ENCODE results near the gene TMEM41B. TPM values are rescaled to one million over a fixed set of nuclear protein-coding genes. Genes with fewer than 3 reads are reported as not detected.
"Not testable (repeated sequence)": the region's sequence is repeated elsewhere in the genome, so short reads cannot be mapped to it uniquely, and the experiment has no call there.

Gene TMEM41B
- total RNA-seq, 1 donor: 34.2 TPM

DNA sequence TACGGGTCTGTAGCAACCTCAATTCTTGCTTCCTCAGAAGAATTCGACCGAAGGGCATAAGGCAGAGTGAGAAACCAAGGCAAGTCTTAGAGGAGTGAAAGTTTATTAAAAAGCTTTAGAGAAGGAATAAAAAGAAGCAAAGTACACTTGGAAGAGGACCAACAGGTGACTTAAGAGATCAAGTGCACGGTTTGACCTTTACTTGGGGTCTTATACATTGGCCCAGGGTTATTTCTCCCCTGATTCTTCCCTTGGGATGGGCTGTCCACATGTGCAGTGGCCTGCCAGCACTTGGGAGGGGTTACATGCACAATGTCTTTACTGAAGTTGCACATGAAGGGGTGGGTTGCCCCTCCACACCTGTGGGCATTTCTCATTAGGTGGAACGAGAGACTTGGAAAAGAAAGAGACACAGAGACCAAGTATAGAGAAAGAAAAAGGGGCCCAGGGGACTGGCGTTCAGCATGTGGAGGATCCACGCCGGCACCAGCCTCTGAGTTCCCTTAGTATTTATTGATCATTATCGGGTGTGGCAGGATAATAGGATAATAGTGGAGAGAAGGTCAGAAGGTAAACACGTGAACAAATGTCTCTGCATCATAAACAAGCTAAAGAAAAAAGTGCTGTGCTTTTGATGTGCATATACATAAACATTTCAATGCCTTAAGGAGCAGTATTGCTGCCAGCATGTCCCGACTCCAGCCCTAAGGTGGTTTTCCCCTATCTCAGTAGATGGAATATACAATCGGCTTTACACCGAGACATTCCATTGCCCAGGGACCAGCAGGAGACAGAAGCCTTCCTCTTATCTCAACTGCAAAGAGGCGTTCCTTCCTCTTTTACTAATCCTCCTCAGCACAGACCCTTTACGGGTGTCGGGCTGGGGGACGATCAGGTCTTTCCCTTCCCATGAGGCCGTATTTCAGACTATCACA is 4.3 kb upstream of the TMEM41B start:
- not testable (repeated sequence) for H3K27me3 ChIP-seq (ENCODE audit: insufficient read depth, low read length); H3K9me3 ChIP-seq (ENCODE audit: low read depth, low read length); H3K4me3 ChIP-seq (ENCODE audit: low read length)
- H3K4me1 ChIP-seq (ENCODE audit: insufficient read depth, low read length): peaks cover 23% of the 10 kb centered on the region

DNA sequence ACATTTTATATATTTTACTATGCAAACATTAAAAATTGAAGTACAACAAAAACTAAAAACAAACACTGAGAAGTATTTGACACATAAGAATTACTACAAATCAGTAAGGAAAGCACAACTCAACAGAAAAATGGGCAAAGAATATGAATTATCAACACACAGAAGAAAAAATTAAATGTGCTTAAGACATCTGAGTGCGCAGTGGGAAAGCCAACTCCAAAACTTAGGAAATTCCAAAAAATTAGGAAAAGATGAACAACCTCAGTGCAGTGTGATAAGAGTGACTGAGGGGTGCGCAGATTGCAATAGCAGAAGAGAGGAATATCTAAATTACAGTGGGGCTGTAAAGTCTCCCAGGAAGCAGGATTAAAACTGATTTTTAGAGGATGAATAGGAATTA is 1.9 kb upstream of the TMEM41B start:
- Histone ChIP-seq H3K9me3 (ENCODE audit: low read depth, low read length) (no peaks in the 10 kb centered on the region), H3K27me3 (ENCODE audit: insufficient read depth, low read length) (no peaks in the 10 kb centered on the region), H3K4me3 (ENCODE audit: low read length) (no peak overlapping the region), H3K4me1 (ENCODE audit: insufficient read depth, low read length) (peaks cover 35% of the 10 kb centered on the region)

DNA sequence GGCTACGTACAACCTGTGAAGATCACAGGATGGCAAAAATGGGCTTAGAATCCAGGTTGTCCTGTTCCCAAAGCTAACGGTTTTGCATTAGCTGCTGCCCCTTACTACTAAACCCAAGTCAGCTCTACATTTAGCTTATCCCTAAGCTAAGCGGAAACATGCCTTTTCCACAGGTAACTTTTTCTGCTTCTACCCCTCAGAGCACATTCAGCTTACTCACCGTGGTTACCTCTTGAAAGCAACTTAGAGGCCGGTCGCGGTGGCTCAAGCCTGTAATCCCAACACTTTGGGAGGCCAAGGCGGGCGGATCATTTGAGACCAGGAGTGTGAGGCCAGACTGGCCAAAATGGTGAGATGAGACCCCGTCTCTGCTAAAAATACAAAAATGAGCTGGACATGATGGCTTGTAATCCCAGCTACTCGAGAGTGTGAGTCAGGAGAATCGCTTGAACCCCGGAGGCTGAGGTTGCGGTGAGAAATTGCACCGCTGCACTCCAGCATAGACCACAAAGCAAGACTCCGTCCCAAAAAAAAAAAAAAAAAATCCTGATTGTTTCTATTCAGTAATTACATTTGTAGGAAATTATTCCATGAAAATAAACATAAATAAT is 790 bp upstream of the TMEM41B start:
- H3K4me1 ChIP-seq (ENCODE audit: insufficient read depth, low read length): peaks cover 35% of the 10 kb centered on the region
- H3K27me3 ChIP-seq (ENCODE audit: insufficient read depth, low read length): no peaks in the 10 kb centered on the region
- H3K9me3 ChIP-seq (ENCODE audit: low read depth, low read length): no peaks in the 10 kb centered on the region
- H3K4me3 ChIP-seq (ENCODE audit: low read length): peak overlapping the region; percentile 88

DNA sequence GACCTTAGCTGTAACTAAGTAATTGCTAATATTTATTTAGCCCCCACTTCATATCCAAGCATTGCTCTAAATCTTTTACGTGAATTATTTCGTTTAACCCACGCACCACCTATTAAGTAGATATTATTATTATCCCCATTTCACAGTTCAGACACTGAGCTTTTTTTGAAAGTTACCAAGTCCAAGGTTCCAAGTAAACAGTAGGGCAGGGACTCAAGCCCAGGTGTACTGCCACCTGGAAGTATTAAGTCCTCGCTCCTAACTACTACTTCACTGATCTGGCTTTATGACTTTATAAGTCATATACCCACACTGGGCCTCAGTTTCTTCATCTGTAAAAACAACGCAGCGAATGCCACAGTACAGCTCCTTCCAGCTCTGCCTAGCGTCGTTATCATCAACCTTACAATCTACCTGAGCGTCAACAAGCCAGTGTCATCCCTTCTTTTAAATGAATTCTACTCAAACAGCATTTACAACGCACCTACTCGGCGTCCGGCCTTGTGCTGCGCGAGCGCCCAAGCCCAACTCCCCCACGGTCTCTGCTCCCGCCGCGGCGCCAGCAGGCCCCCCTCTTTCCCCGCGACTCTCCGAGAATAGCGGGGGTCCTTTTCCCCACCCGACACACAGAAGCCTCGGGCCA is 624 bp downstream of the TMEM41B start:
- no peaks in the 10 kb centered on the region for H3K27me3 ChIP-seq (ENCODE audit: insufficient read depth, low read length)
- peak overlapping the region; percentile 88 for H3K4me3 ChIP-seq (ENCODE audit: low read length)
- H3K4me1 ChIP-seq (ENCODE audit: insufficient read depth, low read length): peaks cover 35% of the 10 kb centered on the region
- H3K9me3 ChIP-seq (ENCODE audit: low read depth, low read length): no peaks in the 10 kb centered on the region

DNA sequence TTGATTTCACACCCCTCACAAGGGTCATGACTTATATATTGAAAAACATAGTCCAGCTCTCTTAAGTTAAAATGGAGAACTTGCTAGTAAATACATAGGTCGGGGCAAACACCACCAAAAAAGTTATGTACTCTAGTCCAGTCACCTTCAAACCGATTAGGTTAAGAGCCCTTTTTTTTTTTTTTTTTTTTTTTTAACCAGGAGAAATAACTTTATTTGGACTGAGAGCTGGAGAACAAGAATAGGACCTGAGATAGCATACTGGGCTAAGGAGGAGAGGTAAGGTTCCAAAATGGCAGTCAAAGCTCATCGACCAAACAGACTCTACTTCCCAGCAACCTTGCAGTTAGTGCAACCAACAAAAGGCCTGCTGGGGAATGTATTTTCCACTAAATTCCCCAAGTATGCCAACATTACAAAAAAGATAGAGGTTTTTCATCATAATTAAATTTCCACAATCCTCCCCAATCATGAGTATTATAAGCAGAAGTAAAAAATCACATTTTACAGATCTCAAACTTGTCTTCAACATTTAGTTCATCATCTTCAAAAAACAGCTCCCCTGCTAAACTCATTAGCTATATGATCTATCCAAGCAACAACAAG is 3.8 kb downstream of the TMEM41B start:
- H3K4me1 ChIP-seq (ENCODE audit: insufficient read depth, low read length): peaks cover 23% of the 10 kb centered on the region
- H3K9me3 ChIP-seq (ENCODE audit: low read depth, low read length): no peaks in the 10 kb centered on the region
- no peak overlapping the region for H3K4me3 ChIP-seq (ENCODE audit: low read length)

DNA sequence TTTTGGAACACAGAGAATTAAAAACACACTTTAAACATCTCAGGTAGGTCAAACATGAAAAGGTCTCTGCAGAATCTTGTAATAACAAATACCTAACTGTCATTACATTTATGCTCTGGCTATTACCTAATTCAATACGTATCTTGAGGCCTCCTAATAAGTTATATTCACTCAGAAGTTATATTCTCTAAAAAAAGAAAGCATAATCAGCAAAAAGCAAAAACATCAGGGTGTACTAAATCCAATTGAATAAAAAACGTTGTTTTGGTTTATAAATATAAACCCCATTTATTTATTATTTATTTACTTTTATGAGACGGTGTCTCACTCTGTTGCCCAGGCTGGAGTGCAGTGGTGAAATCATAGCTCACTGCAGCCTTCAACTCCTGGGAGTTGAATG is 10.2 kb downstream of the TMEM41B start:
- Histone ChIP-seq H3K4me1 (ENCODE audit: insufficient read depth, low read length) (peaks cover 7% of the 10 kb centered on the region), H3K9me3 (ENCODE audit: low read depth, low read length) (no peaks in the 10 kb centered on the region), H3K27me3 (ENCODE audit: insufficient read depth, low read length) (no peaks in the 10 kb centered on the region), H3K4me3 (ENCODE audit: low read length) (no peak overlapping the region)

More for the DNA sequence above, 3.8 kb downstream of the TMEM41B start:
- no peaks in the 10 kb centered on the region for H3K27me3 ChIP-seq (ENCODE audit: insufficient read depth, low read length)

DNA sequence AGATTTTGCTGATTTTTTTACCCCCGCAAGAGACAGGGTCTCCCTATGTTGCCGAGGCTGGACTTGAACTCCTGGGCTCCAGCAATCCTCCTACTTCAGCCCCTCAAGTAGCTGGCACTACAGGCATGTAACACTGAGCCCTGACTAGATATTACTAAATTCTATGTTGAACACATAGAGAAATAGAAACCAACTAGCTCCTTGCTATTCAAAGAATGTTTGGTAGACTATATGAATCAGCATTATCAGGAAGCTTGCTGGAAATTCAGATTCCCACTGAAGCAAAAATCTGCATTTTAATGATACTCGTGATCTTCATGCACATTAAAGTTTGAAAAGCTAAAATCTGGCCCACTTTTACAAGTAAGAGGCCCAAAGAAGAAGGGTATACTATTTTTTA is 11.9 kb downstream of the TMEM41B start:
- no peaks in the 10 kb centered on the region for H3K9me3 ChIP-seq (ENCODE audit: low read depth, low read length)
- no peak overlapping the region for H3K4me3 ChIP-seq (ENCODE audit: low read length)
- H3K4me1 ChIP-seq (ENCODE audit: insufficient read depth, low read length): peaks cover 7% of the 10 kb centered on the region
- H3K27me3 ChIP-seq (ENCODE audit: insufficient read depth, low read length): no peaks in the 10 kb centered on the region

DNA sequence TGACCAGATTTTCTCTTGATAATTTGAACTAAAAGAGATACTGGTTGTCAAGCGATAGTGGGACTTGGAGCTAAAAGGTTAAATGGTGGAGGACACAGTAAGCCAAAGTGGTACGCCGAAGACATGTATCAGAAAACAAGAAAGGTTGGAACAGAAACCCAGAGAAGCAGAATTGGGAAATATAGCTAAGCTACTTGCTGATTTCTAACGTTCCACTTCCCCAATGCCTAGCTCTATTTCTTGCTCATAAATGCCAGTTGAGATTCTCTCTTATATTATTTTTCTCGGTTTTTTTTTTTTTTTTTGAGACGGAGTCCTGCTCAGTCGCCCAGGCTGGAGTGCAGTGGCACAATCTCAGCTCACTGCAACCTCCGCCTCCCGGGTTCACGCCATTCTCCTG is 12.7 kb downstream of the TMEM41B start:
- H3K4me1 ChIP-seq (ENCODE audit: insufficient read depth, low read length): peaks cover 7% of the 10 kb centered on the region
- no peak overlapping the region for H3K4me3 ChIP-seq (ENCODE audit: low read length)
- H3K9me3 ChIP-seq (ENCODE audit: low read depth, low read length): no peaks in the 10 kb centered on the region
- H3K27me3 ChIP-seq (ENCODE audit: insufficient read depth, low read length): no peaks in the 10 kb centered on the region

DNA sequence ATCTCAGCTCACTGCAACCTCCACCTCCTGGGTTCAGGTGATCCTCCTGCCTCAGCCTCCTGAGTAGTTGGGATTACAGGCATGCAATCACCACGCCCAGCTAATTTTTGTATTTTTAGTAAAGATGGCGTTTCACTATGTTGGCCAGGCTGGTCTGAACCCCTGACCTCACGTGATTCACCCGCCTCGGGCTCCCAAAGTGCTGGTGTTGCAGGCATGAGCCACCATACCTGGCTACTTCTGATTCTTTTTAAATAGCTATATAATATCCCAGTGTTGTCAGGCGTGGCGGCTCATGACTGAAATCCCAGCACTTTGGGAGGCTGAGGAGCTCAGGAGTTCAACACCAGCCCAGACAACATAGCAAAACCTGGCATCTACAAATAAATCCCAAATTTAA is 20.7 kb downstream of the TMEM41B start:
- H3K4me1 ChIP-seq (ENCODE audit: insufficient read depth, low read length): no peaks in the 10 kb centered on the region
- no peaks in the 10 kb centered on the region for H3K27me3 ChIP-seq (ENCODE audit: insufficient read depth, low read length)
- no peaks in the 10 kb centered on the region for H3K9me3 ChIP-seq (ENCODE audit: low read depth, low read length)
- no peak overlapping the region for H3K4me3 ChIP-seq (ENCODE audit: low read length)

DNA sequence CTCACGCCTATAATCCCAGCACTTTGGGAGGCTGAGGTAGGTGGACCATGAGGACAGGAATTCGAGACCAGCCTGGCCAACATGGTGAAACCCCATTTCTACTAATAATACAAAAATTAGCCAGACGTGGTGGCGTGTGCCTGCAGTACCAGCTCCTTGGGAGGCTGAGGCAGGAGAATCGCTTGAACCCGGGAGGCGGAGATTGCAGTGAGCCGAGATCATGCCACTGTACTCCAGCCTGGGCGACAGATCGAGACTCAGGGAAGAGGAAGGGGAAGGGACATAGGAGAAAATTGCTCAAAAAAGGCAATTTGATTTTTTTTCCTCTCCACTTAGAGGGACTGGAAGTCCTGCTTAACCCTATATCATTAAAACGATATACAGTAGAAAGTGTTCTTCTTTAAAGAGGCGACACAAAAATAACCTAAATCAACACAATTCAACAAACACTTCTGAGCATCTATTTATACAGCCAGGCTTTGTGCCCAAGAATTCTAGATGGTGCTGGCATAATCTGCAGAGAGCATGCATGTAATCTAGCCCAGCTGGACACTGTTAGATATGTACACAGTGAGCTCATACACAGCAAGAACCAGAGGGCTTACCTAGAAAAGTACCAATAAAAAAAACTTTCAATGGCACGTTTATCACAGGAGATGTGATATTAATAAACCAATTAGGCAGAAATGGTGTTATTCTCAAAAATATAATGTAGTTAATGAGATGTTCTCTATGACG is 28.4 kb downstream of the TMEM41B start:
- Histone ChIP-seq H3K4me3 (ENCODE audit: low read length) (no peak overlapping the region), H3K4me1 (ENCODE audit: insufficient read depth, low read length) (no peaks in the 10 kb centered on the region), H3K27me3 (ENCODE audit: insufficient read depth, low read length) (no peaks in the 10 kb centered on the region), H3K9me3 (ENCODE audit: low read depth, low read length) (no peaks in the 10 kb centered on the region)

DNA sequence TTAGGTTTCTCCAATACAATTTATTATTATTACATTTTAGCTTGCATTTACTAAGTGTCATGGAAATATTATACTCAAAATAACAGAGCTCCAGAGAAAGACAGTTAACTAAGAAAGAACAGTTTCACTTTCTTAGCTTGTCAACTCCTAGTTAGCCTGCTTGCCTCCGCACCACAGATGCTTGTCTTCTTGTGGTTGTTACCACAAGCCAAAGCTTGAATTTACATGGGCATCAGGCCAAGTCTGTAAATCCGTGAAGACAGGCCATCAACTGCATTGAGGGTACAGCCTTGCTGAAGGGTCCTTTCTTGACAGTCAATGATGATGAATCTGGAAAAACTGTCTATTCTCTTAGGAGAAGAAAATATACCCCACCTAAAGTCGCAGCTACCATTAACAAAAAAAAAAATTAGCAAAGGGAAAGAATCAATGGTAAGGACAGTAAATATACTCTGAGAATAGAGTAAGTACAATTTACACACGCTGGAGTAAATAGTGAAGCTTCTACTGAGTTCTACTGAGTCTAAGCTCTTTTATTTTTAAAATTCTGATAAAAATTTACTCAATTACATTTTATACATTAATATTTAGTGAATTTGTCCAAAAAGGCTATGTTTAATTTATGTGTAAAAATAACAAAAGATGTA is 33.6 kb downstream of the TMEM41B start:
- Histone ChIP-seq H3K27me3 (ENCODE audit: insufficient read depth, low read length) (no peaks in the 10 kb centered on the region), H3K9me3 (ENCODE audit: low read depth, low read length) (no peaks in the 10 kb centered on the region), H3K4me3 (ENCODE audit: low read length) (no peak overlapping the region), H3K4me1 (ENCODE audit: insufficient read depth, low read length) (peaks cover 7% of the 10 kb centered on the region)

DNA sequence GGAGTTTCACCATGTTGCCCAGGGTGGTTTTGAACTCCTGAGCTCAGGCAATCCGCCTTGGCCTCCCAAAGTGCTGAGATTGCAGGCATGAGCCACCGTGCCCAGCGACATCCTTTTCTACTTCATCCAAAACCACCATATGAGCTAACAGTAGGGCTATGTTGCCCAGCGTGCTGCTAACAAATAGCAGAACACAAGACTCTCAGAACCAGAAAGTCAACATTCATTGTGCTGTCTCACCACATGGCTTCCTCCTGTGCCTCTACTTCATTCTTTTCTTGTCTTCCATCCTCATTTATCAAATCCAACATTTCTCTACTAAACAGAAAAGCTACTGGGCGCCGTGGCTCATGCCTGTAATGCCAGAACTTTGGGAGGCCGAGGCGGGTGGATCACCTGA is 37.2 kb downstream of the TMEM41B start:
- Histone ChIP-seq H3K27me3 (ENCODE audit: insufficient read depth, low read length) (no peaks in the 10 kb centered on the region), H3K4me1 (ENCODE audit: insufficient read depth, low read length) (peaks cover 33% of the 10 kb centered on the region), H3K9me3 (ENCODE audit: low read depth, low read length) (no peaks in the 10 kb centered on the region), H3K4me3 (ENCODE audit: low read length) (no peak overlapping the region)

DNA sequence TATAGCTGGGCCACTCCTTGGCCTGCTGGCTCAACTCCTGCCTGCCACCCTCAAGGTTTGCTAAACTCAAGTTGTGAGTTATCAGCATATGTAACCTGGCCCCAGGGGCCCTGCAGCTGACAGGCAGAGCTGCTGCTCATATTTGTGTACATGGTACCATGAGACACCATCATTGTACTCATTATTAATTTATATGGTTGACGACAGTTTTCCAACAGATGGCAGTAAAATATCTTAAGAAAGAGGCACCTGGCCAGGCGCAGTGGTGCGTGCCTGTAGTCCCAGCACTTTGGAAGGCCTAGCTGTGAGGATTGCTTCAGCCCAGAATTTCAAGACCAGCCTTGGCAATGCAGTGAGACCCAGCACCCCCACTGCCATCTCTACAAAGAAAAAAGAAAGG is 37.8 kb downstream of the TMEM41B start:
- Histone ChIP-seq H3K27me3 (ENCODE audit: insufficient read depth, low read length) (no peaks in the 10 kb centered on the region), H3K4me1 (ENCODE audit: insufficient read depth, low read length) (peaks cover 33% of the 10 kb centered on the region), H3K9me3 (ENCODE audit: low read depth, low read length) (no peaks in the 10 kb centered on the region), H3K4me3 (ENCODE audit: low read length) (no peak overlapping the region)
